GM10847 (cell line): ENCODE measurements around the gene LUC7L.

ENCODE experiments used
- POLR2A ChIP-seq: IDR thresholded peaks from 2 replicates; pipeline ENCODE4 v1.6.1; 2011; ENCODE audit not compliant: insufficient read length; ENCODE audit errors: extremely low read depth

Gene LUC7L

GRCh38 chr16:266258-267164, 37.3 kb upstream of the LUC7L start:
- no peak for TF ChIP-seq POLR2A

GRCh38 chr16:265711-266110, 36.5 kb upstream of the LUC7L start:
- no peak for TF ChIP-seq POLR2A

DNA sequence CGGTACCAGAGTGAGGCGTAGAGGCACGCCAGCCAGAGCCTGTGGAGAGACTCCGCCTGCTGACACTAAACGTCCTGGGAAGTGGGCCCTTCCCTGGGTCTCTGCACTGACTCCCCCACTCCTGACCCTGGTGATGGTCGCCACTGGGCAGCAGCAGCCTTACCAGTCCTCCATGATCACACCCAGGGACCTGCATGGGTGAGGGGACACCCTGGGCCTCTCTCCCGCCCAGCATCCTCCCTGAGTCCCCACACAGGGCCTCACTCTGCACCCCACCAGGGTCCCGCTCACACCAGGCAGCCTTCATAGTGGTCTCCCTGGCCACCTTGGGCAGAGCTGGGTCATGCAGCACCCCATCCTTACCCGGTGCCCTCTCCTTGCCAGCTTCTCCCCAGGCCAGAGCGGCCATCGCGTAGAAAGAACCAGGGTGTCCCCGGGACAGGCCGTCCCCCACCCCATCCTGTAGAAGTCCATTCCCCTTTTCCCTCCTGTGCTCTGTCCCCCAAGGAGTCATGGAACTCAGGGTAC, 35.8 kb upstream of the LUC7L start:
- no peak for TF ChIP-seq POLR2A

DNA sequence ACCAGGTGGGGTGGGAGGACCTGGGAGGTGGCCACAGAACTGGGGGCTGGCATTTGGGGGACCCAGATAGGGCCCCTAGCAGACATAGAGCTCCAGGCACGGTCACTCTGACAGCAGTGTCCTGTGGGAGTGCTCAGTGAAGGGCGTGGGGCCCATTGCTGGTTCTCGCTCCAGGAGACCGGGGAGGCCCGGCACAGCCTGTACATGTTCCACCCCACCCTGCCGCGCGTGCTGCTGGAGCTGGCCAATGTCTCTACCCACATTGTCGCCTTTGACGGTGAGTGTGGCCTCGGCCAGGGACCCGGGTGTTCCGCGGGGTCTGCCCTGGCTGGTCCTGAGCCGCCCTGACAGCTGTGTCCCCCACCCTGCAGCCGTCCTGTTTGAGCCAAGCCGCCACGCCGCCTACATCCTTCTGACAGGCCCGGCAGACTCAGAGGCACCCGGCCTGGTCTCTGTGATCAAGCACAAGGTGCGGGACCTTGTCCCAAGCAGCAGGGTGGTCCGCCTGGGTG, 35.2 kb upstream of the LUC7L start:
- no peak for TF ChIP-seq POLR2A

- TF ChIP-seq POLR2A = no peak
These were observed 34.7 kb upstream of the LUC7L start for GRCh38 chr16:263944-264343.

GRCh38 chr16:263182-263774, 34.0 kb upstream of the LUC7L start:
- TF ChIP-seq POLR2A = no peak

GRCh38 chr16:262121-262745, 33.0 kb upstream of the LUC7L start:
- TF ChIP-seq POLR2A = no peak

DNA sequence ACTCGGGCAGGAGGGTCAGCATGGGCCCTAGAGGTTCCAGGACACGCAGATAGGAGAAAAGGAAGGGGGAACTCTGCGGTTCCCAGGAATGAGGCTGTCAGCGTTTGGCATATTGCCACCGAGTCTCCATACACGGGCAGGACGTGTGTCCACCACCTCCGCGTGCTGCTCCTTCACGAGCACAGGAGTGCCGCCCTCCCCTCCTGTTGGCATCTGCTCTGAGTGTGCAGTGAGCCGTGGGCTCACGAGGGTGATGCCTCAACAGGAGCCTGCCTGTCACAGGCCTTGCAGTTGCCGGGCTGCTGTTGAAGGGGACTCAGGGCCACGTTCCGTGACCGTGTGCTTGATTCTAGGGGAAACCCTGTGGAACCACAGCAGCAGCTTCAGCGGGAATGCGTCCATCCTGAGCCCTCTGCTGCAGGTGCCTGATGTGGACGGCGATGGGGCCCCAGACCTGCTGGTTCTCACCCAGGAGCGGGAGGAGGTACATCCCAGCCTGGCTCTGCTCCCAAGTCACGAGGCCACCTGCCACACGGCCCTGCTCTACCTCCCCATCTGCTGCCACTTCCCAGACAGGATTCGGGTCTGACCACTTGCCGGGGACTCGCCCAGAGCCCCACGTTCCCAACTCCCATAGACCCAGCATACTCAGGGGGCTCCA, 31.9 kb upstream of the LUC7L start:
- no peak for TF ChIP-seq POLR2A

DNA sequence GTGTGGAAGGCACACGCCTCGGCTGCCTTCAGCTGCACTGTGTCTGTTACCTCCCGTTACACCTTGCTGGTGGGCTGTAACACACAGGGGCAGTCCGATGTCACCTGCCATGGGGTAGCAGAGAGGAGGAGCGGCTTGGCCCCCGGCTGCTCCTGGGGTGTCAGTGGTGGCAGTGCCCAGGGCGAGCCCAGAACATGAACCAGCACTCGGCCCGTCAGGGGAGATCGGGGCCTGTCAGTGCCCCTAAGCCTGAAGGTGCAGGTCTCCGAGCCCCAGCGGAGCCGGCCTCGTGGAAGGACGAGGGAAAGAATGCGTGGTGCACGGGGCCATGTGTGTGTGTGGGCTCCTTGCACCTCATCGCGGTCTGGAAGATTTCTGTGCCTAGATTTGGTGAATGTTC, 31.1 kb upstream of the LUC7L start:
- TF ChIP-seq POLR2A = no peak

DNA sequence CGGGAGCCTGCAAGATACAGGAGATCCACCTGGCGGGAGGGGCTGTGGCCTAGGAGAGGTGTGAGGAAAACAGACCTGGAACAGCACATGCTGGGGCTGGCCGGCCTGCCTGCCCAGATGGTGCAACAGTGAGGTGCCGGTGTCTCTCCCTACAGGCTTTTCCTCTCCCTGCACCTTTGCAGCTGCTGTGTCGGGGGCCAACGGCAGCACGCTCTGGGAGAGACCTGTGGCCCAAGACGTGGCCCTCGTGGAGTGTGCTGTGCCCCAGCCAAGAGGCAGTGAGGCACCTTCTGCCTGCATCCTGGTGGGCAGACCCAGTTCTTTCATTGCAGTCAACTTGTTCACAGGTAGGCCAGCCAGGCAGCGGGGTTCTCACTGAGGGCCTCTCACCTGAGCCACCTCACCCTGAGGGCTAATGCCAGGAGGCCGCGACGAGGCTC, 30.6 kb upstream of the LUC7L start:
- no peak for TF ChIP-seq POLR2A

GRCh38 chr16:259226-259625, 30.0 kb upstream of the LUC7L start:
- no peak for TF ChIP-seq POLR2A

DNA sequence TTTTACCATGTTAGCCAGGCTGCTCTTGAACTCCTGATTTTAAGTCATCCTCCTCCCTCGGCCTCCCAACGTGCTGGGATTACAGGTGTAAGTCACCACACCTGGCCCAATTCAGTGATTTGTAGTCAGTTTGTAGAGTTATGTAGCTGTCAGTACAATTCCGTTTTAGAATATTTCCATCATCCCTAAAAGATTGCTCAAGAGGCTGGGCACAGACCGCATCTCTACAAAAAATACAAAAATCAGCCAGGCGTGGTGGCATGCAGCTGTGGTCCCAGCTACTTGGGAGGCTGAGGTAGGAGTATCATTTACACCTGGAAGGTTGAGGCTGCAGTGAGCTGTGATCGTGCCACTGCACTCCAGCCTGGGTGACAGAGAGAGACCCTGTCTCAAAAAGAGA, 25.9 kb upstream of the LUC7L start:
- no peak for TF ChIP-seq POLR2A

DNA sequence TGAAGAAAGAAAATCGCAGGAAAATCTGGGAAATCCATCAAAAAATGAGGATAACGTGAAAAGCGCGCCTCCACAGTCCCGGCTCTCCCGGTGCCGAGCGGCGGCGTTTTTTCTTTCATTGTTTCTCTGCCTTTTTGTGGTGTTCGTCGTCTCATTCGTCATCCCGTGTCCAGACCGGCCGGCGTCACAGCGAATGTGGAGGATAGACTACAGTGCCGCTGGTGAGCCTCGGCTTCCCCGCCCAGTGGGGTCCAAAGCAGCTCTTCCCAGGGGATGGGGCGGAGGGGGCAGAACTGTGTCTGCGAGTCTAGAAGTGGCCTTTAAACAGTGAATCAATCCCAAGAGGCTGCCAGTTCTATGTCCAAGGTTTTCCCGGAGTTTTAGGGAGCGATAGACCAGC, 25.2 kb upstream of the LUC7L start:
- TF ChIP-seq POLR2A = no peak

DNA sequence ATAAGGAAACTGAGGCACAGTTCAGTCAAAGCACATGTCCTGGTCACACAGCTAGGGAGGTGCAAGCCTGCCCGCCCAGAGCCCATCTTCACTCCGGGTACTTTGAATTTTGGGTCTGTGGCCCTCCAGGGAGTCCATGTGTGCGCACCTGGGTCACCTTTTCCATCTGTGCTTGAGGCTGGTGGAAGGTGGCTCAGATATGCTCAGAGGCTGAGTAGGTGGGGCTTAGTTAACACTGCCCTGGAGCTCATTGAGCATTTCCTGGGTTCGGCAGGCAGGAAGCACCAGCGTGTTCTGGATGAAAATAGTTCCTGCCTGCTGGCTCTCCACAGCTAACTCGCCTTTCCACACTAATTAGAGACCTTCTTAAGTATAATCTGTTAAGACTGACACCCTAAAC, 24.6 kb upstream of the LUC7L start:
- no peak for TF ChIP-seq POLR2A
